HL-60 (cell line): ENCODE results near the gene STAT5B.

Source experiments
- POLR2AphosphoS5 ChIP-seq: IDR thresholded peaks from 2 replicates; pipeline ENCODE4 v1.6.1; 2012; ENCODE audit warnings: low read depth
- SPI1 ChIP-seq: IDR thresholded peaks from 2 replicates; pipeline ENCODE4 v1.6.1; 2012; ENCODE audit warnings: low read depth, mild to moderate bottlenecking, borderline replicate concordance

GRCh38 chr17:42225646-42226045, 50.5 kb downstream of the STAT5B start:
- no peak for TF ChIP-seq SPI1
- no peak for TF ChIP-seq POLR2AphosphoS5
